Neural cell (in vitro differentiated cells): Measurements from ENCODE around the gene RWDD4.

Source experiments
- EP300 ChIP-seq: fragments of 450-650 bp; conservative IDR thresholded peaks from 2 replicates; pipeline ENCODE4 v1.6.1; 2014; ENCODE audit warnings: antibody characterized with exemption, mild to moderate bottlenecking, moderate library complexity; ENCODE audit not compliant: poor library complexity, severe bottlenecking
- EZH2 ChIP-seq: fragments of 200-600, 300-800 bp; shearing (Covaris generic), sonication (generic); IDR thresholded peaks from 2 replicates; pipeline ENCODE4 v1.6.1; 2014; ENCODE audit warnings: antibody characterized with exemption, low read length, borderline replicate concordance, mild to moderate bottlenecking; ENCODE audit not compliant: insufficient read depth, poor library complexity, severe bottlenecking
- POLR2AphosphoS5 ChIP-seq: IDR thresholded peaks from 2 replicates; pipeline ENCODE4 v1.6.1; 2012
- RAD21 ChIP-seq: fragments of 450-650 bp; conservative IDR thresholded peaks from 2 replicates; pipeline ENCODE4 v1.6.1; 2014; ENCODE audit warnings: antibody characterized with exemption, mild to moderate bottlenecking, moderate library complexity
- SMC3 ChIP-seq: fragments of 450-650 bp; conservative IDR thresholded peaks from 2 replicates; pipeline ENCODE4 v1.6.1; 2014; ENCODE audit warnings: antibody characterized with exemption, mild to moderate bottlenecking, moderate library complexity; ENCODE audit not compliant: poor library complexity
- TF ChIP-seq, protein P1 (sequence below): fragments of 450-650 bp; IDR thresholded peaks from 2 replicates; pipeline ENCODE4 v1.5.1; 2014; ENCODE audit warnings: antibody characterized with exemption, mild to moderate bottlenecking, moderate library complexity; ENCODE audit not compliant: poor library complexity, severe bottlenecking

DNA sequence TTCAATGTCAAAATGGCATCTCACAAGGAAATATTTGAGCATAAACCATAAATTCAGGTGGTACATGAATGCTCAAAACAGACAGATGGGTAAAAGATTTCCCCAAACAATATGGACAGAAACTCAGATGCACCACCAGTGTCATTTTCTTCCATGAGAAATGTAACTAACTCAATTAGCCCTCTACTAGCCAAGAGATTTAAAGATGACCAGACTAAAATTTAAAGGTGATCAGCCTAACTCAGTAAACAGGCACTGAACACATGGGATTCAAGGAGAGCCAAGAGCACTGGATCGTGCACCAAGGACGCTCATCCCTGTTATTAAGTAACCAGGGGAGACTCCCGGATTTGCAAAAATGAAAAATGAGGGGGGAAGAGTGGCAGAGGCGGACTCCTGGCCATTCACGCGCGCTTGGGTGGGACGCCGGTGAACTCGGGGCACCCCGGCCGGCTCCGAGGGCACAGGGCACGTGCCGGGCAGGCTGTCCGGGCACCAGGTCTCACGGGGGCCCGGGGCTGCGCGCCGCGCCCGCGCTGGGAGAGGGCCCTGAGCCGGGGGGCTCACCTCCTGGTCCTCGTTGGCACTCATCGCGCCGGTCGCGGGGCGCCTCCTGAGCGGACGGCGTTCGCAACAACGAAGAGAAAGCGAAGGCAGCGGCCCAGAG is 490 bp downstream of the RWDD4 start:
- no peak for TF ChIP-seq POLR2AphosphoS5
- no peak for TF ChIP-seq SMC3
- TF ChIP-seq, protein P1, sequence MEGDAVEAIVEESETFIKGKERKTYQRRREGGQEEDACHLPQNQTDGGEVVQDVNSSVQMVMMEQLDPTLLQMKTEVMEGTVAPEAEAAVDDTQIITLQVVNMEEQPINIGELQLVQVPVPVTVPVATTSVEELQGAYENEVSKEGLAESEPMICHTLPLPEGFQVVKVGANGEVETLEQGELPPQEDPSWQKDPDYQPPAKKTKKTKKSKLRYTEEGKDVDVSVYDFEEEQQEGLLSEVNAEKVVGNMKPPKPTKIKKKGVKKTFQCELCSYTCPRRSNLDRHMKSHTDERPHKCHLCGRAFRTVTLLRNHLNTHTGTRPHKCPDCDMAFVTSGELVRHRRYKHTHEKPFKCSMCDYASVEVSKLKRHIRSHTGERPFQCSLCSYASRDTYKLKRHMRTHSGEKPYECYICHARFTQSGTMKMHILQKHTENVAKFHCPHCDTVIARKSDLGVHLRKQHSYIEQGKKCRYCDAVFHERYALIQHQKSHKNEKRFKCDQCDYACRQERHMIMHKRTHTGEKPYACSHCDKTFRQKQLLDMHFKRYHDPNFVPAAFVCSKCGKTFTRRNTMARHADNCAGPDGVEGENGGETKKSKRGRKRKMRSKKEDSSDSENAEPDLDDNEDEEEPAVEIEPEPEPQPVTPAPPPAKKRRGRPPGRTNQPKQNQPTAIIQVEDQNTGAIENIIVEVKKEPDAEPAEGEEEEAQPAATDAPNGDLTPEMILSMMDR, result no peak
- TF ChIP-seq EZH2, result no peak
- TF ChIP-seq EP300, result no peak
- no peak for TF ChIP-seq RAD21
